Neural progenitor cell (in vitro differentiated cells): ENCODE results near the gene ALS2CL. TPM values are rescaled to one million over a fixed set of nuclear protein-coding genes. Genes with fewer than 3 reads are reported as not detected.

Experiments used
- DNase-seq: peaks from one replicate; pipeline ENCODE4 v3.0.0-alpha.2; 2016; ENCODE audit warnings: low spot score
- H2AFZ ChIP-seq: fragments of 200-600 bp; sonication (generic); replicated peaks from 2 replicates; pipeline ENCODE4 v1.6.1; 2016; ENCODE audit warnings: antibody characterized with exemption
- H3F3A ChIP-seq: fragments of 200-600 bp; sonication (generic); 2 replicates; pipeline ENCODE4 v1.6.1; 2016; ENCODE audit warnings: antibody characterized with exemption, low read depth
- H3K27ac ChIP-seq: fragments of 200-600 bp; sonication (generic); 2 replicates; pipeline ENCODE4 v1.5.1; 2016; ENCODE audit warnings: mild to moderate bottlenecking
- H3K27me3 ChIP-seq: fragments of 200-600 bp; sonication (generic); 2 replicates; pipeline ENCODE4 v1.6.1; 2016; ENCODE audit warnings: mild to moderate bottlenecking, moderate library complexity
- H3K36me3 ChIP-seq: fragments of 200-600 bp; sonication (generic); 2 replicates; pipeline ENCODE4 v1.5.1; 2016
- H3K4me1 ChIP-seq: fragments of 200-600 bp; sonication (generic); 2 replicates; pipeline ENCODE4 v1.6.1; 2016; ENCODE audit warnings: mixed run types
- H3K4me2 ChIP-seq: fragments of 200-600 bp; sonication (generic); 2 replicates; pipeline ENCODE4 v1.6.1; 2016
- H3K4me3 ChIP-seq: fragments of 200-600 bp; sonication (generic); 2 replicates; pipeline ENCODE4 v1.5.1; 2016
- H3K79me2 ChIP-seq: fragments of 200-600 bp; sonication (generic); 2 replicates; pipeline ENCODE4 v1.6.1; 2016; ENCODE audit warnings: low read depth
- H3K9ac ChIP-seq: fragments of 200-600 bp; sonication (generic); 2 replicates; pipeline ENCODE4 v1.6.1; 2016
- H3K9me3 ChIP-seq: fragments of 200-600 bp; sonication (generic); 2 replicates; pipeline ENCODE4 v1.5.1; 2016; ENCODE audit warnings: low read depth
- H4K20me1 ChIP-seq: fragments of 200-600 bp; sonication (generic); 2 replicates; pipeline ENCODE4 v1.6.1; 2016; ENCODE audit warnings: low read depth
- H3K27ac Mint-ChIP-seq: 3 replicates; pipeline ENCODE4 v1.8.0; 2021; ENCODE audit warnings: mixed read lengths
- H3K27me3 Mint-ChIP-seq: 2 replicates; pipeline ENCODE4 v1.8.0; 2022; ENCODE audit warnings: low read depth, mild to moderate bottlenecking, inconsistent platforms, moderate library complexity, mixed read lengths; ENCODE audit not compliant: insufficient read depth
- H3K36me3 Mint-ChIP-seq: 3 replicates; pipeline ENCODE4 v1.8.0; 2021; ENCODE audit warnings: mixed read lengths
- H3K4me1 Mint-ChIP-seq: 3 replicates; pipeline ENCODE4 v1.8.0; 2021; ENCODE audit warnings: mixed read lengths
- H3K4me3 Mint-ChIP-seq: 3 replicates; pipeline ENCODE4 v1.8.0; 2021; ENCODE audit warnings: mild to moderate bottlenecking, moderate library complexity, mixed read lengths
- H3K9me3 Mint-ChIP-seq: 3 replicates; pipeline ENCODE4 v1.8.0; 2020; ENCODE audit warnings: mixed read lengths
- EZH2 ChIP-seq: fragments of 200-600 bp; sonication (generic); IDR thresholded peaks from 2 replicates; pipeline ENCODE4 v1.6.1; 2017; ENCODE audit warnings: antibody characterized with exemption, mild to moderate bottlenecking, moderate library complexity
- EZH2phosphoT487 ChIP-seq: fragments of 200-600 bp; sonication (generic); IDR thresholded peaks from 2 replicates; pipeline ENCODE4 v1.6.1; 2017; ENCODE audit warnings: antibody characterized with exemption
- total RNA-seq: library from RNA; depleted of rRNA; stranded (reverse); fragments of >200 nt; gene quantifications from 2 replicates; pipeline ENCODE4 v1.2.3, GENCODE V29; 2015; ENCODE audit warnings: low replicate concordance
- TF ChIP-seq, protein P1 (sequence below): fragments of 200-600 bp; sonication (generic); IDR thresholded peaks from 2 replicates; pipeline ENCODE4 v1.5.1; 2017; ENCODE audit warnings: antibody characterized with exemption, mild to moderate bottlenecking

The ALS2CL gene
- total RNA-seq, 1 donor from 2014 or later = 1.3 TPM

DNA sequence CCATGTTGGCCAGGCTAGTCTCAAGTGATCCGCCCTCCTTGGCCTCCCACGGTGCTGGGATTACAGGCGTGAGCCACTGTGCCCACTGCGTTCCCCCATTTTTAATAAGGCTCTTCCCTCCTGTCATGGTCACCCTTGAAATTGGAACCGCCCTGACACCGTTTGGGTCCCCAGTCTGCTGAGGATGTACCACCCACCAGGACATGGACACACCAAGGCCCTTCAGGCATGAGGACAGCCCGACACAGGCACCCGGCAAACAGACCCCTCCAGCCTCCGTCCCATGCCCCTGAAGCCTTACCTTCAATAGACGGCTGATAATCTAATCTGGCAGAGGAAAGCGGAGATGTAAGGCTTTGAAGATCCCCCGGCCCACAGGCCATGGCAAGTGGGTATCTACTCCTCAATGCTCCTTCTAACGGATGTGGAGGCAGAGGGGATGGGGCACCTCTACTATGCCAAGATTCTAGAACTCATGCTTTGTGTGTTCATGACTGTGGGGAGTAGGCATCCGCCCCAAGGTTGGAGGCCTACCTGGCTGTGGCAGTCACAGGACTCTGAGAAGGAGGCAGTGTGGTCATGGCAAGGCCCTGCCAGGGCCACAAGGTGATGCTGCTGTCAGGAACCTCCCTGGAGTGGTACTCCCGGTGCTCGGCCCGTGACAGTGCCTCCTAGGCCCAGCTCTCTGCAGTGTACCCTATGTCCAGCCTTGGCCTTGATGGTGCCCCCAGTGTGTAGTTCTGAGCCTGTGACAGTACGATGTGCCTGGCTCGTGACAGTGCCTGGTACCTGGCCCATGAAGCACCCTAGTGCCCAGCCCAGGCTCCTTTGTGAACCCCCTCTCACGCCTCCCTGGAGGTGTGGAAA is 42.8 kb upstream of the ALS2CL start:
- Histone ChIP-seq H3K9ac (no peak overlapping the region), H3K4me3 (no peak overlapping the region), H3K27me3 (no peaks in the 10 kb centered on the region), H3K4me2 (no peak overlapping the region), H2AFZ (no peak overlapping the region), H4K20me1 (no peaks in the 10 kb centered on the region), H3F3A (no peaks in the 10 kb centered on the region), H3K9me3 (no peaks in the 10 kb centered on the region), H3K79me2 (no peaks in the 10 kb centered on the region), H3K27ac (no peak overlapping the region), H3K36me3 (no peaks in the 10 kb centered on the region), H3K4me1 (no peaks in the 10 kb centered on the region)
- Mint-ChIP-seq H3K36me3 (no peaks in the 10 kb centered on the region), H3K4me3 (no peak overlapping the region), H3K27ac (no peak overlapping the region), H3K27me3 (peaks cover 2% of the 10 kb centered on the region), H3K4me1 (no peaks in the 10 kb centered on the region), H3K9me3 (no peaks in the 10 kb centered on the region)
- no peak for DNase-seq
- no peak for TF ChIP-seq EZH2phosphoT487
- no peak for TF ChIP-seq EZH2
- TF ChIP-seq, protein P1, sequence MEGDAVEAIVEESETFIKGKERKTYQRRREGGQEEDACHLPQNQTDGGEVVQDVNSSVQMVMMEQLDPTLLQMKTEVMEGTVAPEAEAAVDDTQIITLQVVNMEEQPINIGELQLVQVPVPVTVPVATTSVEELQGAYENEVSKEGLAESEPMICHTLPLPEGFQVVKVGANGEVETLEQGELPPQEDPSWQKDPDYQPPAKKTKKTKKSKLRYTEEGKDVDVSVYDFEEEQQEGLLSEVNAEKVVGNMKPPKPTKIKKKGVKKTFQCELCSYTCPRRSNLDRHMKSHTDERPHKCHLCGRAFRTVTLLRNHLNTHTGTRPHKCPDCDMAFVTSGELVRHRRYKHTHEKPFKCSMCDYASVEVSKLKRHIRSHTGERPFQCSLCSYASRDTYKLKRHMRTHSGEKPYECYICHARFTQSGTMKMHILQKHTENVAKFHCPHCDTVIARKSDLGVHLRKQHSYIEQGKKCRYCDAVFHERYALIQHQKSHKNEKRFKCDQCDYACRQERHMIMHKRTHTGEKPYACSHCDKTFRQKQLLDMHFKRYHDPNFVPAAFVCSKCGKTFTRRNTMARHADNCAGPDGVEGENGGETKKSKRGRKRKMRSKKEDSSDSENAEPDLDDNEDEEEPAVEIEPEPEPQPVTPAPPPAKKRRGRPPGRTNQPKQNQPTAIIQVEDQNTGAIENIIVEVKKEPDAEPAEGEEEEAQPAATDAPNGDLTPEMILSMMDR = no peak

DNA sequence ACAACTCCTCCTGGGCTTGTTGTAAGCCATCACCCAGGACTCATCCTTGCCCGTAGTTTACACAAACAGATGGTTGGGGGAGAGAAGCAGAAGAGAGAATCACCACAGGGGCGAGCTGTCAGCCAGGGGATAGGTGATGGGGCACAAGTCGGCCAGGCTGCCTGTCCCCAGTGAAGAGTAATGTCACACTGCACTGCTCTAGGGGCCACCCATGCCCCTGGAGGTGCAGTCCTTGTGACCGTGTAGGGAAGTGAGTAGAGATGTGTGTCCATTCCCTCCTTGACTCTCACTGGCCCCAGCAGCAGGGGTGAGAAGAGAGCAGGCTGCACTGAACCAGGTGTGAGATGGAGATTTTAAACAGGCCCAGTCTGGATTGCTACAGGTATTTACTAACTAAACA is 41.3 kb upstream of the ALS2CL start:
- Histone ChIP-seq H3K9ac (no peak overlapping the region), H3K27me3 (no peaks in the 10 kb centered on the region), H3F3A (no peaks in the 10 kb centered on the region), H4K20me1 (no peaks in the 10 kb centered on the region), H3K9me3 (no peaks in the 10 kb centered on the region), H3K4me2 (no peak overlapping the region), H2AFZ (no peak overlapping the region), H3K4me1 (no peaks in the 10 kb centered on the region), H3K4me3 (no peak overlapping the region), H3K27ac (no peak overlapping the region), H3K36me3 (no peaks in the 10 kb centered on the region), H3K79me2 (no peaks in the 10 kb centered on the region)
- no peak for DNase-seq
- Mint-ChIP-seq H3K36me3 (no peaks in the 10 kb centered on the region), H3K9me3 (no peaks in the 10 kb centered on the region), H3K4me1 (no peaks in the 10 kb centered on the region), H3K27me3 (peaks cover 2% of the 10 kb centered on the region), H3K27ac (no peak overlapping the region), H3K4me3 (no peak overlapping the region)
- TF ChIP-seq EZH2phosphoT487 (no peak), EZH2 (no peak)
- TF ChIP-seq, protein P1 = no peak

DNA sequence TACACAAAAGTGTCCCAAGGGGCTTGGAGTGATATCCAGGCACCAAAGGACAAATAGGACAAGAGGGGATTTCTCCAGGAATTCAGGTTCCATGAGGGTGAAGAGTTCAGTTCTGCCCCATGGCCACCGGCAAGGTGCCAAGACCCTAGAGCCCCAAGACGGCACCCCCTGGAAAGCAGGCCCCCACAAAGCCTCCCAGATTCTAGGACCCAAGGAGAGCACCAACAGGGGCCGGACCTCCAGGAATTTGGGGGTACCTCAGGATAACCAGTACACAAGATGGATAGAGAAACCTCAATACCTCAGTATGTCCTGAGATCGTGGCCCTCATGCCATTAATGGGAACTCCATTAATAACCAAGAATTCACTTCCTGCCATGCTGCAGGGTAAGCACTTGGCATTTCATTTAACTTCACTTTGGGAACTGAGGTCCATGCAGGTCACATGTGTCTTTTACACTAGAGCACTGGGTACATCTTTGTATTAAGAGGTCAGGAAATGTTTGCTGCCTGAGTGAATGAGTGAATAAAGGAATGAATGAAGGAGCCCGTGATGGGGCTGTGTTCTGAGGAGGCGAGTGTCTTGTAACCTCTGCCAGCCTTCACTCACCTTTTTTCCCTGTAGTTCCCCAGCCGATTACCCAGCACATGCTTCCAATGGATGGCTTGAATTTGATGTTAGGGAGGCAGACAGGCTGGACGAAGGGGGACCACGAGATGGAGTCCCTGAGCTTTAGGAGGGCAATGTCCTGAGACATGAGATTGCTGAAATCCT is 39.7 kb upstream of the ALS2CL start:
- no peak overlapping the region for H2AFZ ChIP-seq
- H3K4me1 Mint-ChIP-seq = no peaks in the 10 kb centered on the region
- no peak overlapping the region for H3K27ac ChIP-seq
- H3K4me3 Mint-ChIP-seq = no peak overlapping the region
- H3K27ac Mint-ChIP-seq = no peak overlapping the region
- H3K79me2 ChIP-seq = no peaks in the 10 kb centered on the region
- no peak overlapping the region for H3K4me3 ChIP-seq
- H3K4me1 ChIP-seq = no peaks in the 10 kb centered on the region
- no peak for DNase-seq
- no peak for TF ChIP-seq EZH2phosphoT487
- no peak for TF ChIP-seq EZH2
- TF ChIP-seq, protein P1 = no peak
- H3K27me3 Mint-ChIP-seq = peaks cover 2% of the 10 kb centered on the region
- H3F3A ChIP-seq = no peaks in the 10 kb centered on the region
- no peak overlapping the region for H3K9ac ChIP-seq
- no peaks in the 10 kb centered on the region for H3K9me3 Mint-ChIP-seq
- H3K9me3 ChIP-seq = no peaks in the 10 kb centered on the region
- H3K4me2 ChIP-seq = no peak overlapping the region
- H3K27me3 ChIP-seq = no peaks in the 10 kb centered on the region
- no peaks in the 10 kb centered on the region for H3K36me3 ChIP-seq
- H3K36me3 Mint-ChIP-seq = no peaks in the 10 kb centered on the region
- H4K20me1 ChIP-seq = no peaks in the 10 kb centered on the region
